ENCODE measurements around the gene NCAPG2. TPM values are rescaled to one million over a fixed set of nuclear protein-coding genes. Genes with fewer than 3 reads are reported as not detected.

NCAPG2 gene, protein sequence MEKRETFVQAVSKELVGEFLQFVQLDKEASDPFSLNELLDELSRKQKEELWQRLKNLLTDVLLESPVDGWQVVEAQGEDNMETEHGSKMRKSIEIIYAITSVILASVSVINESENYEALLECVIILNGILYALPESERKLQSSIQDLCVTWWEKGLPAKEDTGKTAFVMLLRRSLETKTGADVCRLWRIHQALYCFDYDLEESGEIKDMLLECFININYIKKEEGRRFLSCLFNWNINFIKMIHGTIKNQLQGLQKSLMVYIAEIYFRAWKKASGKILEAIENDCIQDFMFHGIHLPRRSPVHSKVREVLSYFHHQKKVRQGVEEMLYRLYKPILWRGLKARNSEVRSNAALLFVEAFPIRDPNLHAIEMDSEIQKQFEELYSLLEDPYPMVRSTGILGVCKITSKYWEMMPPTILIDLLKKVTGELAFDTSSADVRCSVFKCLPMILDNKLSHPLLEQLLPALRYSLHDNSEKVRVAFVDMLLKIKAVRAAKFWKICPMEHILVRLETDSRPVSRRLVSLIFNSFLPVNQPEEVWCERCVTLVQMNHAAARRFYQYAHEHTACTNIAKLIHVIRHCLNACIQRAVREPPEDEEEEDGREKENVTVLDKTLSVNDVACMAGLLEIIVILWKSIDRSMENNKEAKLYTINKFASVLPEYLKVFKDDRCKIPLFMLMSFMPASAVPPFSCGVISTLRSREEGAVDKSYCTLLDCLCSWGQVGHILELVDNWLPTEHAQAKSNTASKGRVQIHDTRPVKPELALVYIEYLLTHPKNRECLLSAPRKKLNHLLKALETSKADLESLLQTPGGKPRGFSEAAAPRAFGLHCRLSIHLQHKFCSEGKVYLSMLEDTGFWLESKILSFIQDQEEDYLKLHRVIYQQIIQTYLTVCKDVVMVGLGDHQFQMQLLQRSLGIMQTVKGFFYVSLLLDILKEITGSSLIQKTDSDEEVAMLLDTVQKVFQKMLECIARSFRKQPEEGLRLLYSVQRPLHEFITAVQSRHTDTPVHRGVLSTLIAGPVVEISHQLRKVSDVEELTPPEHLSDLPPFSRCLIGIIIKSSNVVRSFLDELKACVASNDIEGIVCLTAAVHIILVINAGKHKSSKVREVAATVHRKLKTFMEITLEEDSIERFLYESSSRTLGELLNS
- total RNA-seq: 48.1 and 67.6 TPM in 2 replicates

DNA sequence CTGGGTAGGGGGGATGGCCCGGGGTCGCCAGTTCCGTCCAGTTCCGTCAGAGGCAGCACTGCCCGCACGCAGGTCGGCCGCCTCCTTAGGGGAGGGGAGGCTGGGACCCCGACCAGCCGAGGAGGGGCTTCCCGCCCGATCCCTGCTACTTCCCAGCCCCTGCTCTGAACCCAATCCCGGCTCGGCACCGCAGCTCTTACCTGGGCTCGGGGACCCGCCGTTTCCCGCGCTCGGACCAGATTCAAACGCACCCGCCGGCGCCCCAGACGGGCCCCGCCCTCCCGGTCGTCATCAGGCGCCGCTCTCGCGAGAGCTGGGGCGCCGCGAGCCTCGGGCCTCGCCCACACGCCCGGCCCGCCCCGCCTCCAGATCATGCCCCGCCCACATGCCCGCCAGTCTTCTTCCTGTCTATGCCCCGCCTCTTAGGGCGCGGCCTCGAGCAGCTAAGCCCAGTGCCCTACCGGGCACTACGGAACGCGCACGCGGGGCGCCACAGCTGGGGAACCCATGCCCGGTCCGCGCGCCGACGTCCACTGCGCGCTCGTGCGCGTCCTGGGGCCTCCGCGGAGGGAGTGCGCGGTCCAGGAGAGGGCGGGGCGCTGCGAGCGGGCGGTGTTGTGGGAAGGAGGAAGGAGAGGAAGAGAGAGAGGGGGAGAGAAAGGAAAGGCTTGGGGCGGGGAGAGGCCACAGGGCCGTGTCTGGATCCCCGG, at the start of gene NCAPG2:
NCAPG2 (minus strand) TSS at position 281 of the 710 bp plus-strand sequence. CDS start 2,905 bp downstream, outside the sequence.

DNA sequence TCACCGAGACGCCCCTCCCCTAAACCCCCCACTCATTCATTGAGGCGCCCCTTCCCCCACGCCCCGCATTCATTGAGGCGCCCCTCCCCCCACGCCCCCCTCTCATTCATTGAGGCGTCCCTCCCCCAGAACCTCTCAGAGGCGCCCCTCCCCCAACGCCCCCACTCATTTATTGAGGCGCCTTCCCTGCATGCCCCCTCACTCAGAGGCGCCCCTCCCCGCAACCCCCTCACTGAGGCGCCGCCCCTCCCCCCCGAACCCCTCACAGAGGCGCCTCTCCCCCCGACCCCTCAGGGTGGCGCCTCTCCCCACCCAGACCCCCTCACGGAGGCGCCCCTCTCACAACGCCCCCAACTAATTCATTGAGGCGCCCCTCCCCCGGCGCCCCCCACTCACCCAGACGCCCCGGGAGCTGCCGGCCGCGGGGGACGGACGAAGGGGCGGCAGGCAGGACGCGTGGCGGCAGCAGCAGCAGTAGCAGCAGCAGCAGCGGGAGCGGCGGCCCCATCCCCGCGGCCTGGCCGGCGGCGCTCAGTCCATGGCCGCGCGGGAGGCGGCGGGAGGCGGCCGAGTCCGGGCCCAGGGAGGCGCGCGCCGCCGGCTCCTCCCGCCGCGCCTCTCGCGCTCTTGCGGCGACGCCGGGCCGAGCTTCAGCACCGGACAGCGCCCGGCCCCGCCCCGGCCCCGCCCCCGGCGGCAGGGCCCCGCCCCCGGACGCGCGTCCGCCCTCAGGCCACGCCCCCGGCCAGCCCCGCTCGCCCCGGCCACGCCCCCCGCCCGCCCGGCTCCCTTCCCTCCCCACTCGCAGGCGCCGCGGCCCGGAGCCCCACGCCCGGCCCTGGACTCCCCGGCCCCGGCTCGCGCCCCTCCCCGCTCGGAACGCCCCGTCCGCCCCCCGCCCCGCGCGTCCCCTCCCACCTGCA, 117.2 kb downstream of the NCAPG2 start, which contains the start of gene PTPRN2:
PTPRN2 (minus strand) TSS at position 662 of the 923 bp plus-strand sequence.

Small RNA genes lying within 50 kb of the gene (small RNA-seq; reads per million reads assigned to genes)
- gene MIR5707: not detected
- gene THAP5P1: not detected

Other genes starting within 250 kb of the NCAPG2 start
- gene PTPRN2, start 117.0 kb downstream of the NCAPG2 start, total RNA-seq: 0.66 and 1.3 TPM in 2 replicates
- 71.5 and 71.9 TPM in 2 replicates for gene ESYT2, start 124.7 kb upstream of the NCAPG2 start, total RNA-seq
- 7.3 and 7.5 TPM in 2 replicates for gene DYNC2I1, start 151.8 kb upstream of the NCAPG2 start, total RNA-seq

All from thoracic aorta endothelial cell (primary cell).